ENCODE measurements around the gene SLC17A1.

Gene SLC17A1

GRCh38 chr6:25804804-25805203 is 27.0 kb downstream of the SLC17A1 start:
- no peak overlapping the region for H3K4me3 ChIP-seq (ENCODE audit: low read depth, low read length)
- DNase-seq (ENCODE audit: low read depth): no peak
- no peak for TF ChIP-seq CTCF (conservative IDR thresholded peaks at IDR 0.05; ENCODE audit: low read depth, low read length)

- no peak for DNase-seq (ENCODE audit: low read depth)
- no peak overlapping the region for H3K4me3 ChIP-seq (ENCODE audit: low read depth, low read length)
- TF ChIP-seq CTCF (conservative IDR thresholded peaks at IDR 0.05; ENCODE audit: low read depth, low read length): no peak
Measured at GRCh38 chr6:25801436-25801835, 30.4 kb downstream of the SLC17A1 start.

- no peak for TF ChIP-seq CTCF (conservative IDR thresholded peaks at IDR 0.05; ENCODE audit: low read depth, low read length)
- no peak overlapping the region for H3K4me3 ChIP-seq (ENCODE audit: low read depth, low read length)
- DNase-seq (ENCODE audit: low read depth): no peak
Measured at GRCh38 chr6:25794784-25795183, 37.1 kb downstream of the SLC17A1 start.

GRCh38 chr6:25793970-25794369 is 37.9 kb downstream of the SLC17A1 start:
- DNase-seq (ENCODE audit: low read depth): no peak
- no peak for TF ChIP-seq CTCF (conservative IDR thresholded peaks at IDR 0.05; ENCODE audit: low read depth, low read length)
- no peak overlapping the region for H3K4me3 ChIP-seq (ENCODE audit: low read depth, low read length)

GRCh38 chr6:25792016-25792415 is 39.8 kb downstream of the SLC17A1 start:
- TF ChIP-seq CTCF (conservative IDR thresholded peaks at IDR 0.05; ENCODE audit: low read depth, low read length): no peak
- no peak for DNase-seq (ENCODE audit: low read depth)
- H3K4me3 ChIP-seq (ENCODE audit: low read depth, low read length): no peak overlapping the region

GRCh38 chr6:25789475-25789874 is 42.4 kb downstream of the SLC17A1 start:
- no peak for DNase-seq (ENCODE audit: low read depth)
- no peak for TF ChIP-seq CTCF (conservative IDR thresholded peaks at IDR 0.05; ENCODE audit: low read depth, low read length)

GRCh38 chr6:25788305-25788922 is 43.4 kb downstream of the SLC17A1 start:
- H3K4me3 ChIP-seq (ENCODE audit: low read depth, low read length): no peak overlapping the region
- peak; percentile 67 for DNase-seq (ENCODE audit: low read depth)
- TF ChIP-seq CTCF (conservative IDR thresholded peaks at IDR 0.05; ENCODE audit: low read depth, low read length): peak; percentile 81

More at GRCh38 chr6:25789475-25789874, 42.4 kb downstream of the SLC17A1 start:
- H3K4me3 ChIP-seq (ENCODE audit: low read depth, low read length): no peak overlapping the region

Data from choroid plexus epithelial cell (primary cell).